AG20443 (cell line): ENCODE data around the gene PEX14.
"Not testable (repeated sequence)": the region's sequence is repeated elsewhere in the genome, so short reads cannot be mapped to it uniquely, and the experiment has no call there.

Experiments
- DNase-seq: peaks from one replicate; pipeline ENCODE4 v3.0.0; 2012; ENCODE audit warnings: low spot score, mixed read lengths

PEX14 gene

DNA sequence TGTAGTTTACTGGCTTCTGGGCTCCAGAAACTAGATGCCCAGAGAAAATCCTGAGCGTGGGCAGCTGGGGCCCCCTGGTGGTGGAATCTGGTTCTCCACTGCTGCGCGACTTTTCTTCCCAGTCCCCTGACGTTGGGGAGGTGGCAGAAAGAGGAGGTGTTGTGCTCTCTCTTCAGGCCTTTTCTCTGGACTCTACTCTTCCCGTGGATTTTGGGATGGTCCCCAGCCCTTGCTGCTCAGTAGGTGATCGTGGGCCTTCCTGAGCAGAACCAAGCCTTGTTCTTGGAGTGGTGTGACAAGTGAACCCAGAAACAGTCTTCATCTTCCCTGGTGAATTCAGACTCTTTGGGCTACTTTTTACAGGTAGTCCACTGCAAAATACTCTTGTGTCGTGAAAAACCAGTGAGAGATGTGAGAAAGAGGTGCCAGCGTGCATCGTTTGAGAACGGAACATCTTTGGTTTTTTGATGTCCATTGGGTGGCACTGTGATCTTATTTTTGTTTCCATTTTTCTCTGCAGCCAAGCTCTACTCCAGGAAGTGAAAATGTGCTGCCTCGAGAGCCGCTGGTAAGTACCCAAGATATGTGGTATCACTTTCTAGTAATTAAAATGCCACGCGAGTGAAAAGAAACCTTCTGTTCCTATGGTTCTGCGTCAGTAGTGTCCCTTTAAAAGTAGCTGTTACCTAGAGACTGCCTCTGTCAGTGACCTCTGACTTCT, 20.2 kb downstream of the PEX14 start:
- peak; percentile 90 for DNase-seq

DNA sequence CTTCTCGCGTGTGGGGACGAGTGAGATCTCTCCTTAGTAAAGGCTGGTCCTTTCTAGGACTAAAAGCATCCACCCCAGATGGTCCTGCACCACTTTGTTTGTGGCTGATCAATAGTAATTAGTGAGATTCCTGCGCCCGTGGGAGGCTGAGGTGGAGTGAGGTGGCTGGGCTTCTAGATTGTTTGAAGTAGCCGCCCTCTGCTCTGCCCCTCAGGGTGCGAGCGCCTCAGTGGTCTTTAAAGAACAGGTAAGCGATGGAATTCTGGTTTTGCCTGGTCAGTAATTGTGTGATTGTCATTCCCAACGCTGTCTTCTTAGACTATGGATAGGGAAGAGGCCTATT, 20.7 kb downstream of the PEX14 start:
- no peak for DNase-seq

DNA sequence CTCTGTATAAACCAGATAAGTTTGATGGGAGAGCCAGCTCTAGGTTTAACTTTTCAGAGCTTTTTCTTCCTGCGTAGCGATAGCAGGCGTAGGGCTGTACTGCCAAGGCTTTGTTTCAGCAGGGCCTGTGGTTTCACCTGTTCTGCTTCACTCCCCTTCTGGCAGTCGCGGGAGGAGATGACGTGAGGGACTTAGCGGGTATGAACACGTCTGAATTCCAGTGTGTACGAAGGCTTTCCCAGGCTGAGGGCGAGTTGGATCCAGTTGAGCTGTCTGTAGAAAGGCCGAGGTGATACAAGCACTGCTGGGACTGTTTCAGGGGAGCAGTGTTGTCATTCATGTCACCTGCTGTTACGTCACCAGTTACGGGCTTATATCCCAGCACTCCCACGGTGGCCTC, 21.2 kb downstream of the PEX14 start:
- DNase-seq = no peak

DNA sequence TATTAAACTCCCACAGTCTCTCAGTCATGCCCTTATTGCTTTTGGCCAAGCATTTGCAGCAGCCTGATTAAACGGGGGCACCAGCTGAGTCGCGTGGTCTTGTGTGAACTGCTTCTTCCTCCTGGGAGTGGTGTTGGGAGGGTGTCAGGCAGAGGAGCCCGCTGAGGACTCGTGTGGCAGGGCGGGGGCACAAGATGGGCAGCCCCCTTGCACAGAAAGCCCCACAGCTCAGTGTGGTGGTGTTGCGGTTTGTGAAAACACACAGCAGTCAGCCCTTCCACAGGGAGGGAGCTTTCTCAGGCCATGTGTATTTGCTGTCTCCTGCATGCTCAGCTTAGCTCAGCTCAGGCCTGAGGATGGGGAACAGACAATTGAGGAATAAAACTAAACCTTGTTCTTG, 22.4 kb downstream of the PEX14 start:
- DNase-seq = no peak

DNA sequence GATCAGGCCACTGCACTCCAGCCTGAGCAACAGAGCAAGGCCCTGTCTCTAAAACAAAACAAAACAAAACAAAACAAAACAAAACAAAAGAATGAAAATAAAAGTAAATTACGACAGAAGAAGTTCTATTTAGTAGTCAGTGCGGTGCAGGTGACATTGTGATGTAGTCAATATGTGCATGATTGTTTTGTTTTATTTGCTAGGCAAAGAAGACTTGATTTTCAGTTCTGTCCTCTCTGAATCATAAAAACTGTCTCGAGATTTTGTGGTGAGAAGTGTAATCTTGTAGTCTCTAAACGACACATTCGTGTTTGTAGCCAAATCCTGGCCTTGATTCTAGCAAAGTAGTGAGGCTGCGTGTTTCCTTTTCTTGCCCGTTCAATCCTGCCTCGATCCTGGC, 23.5 kb downstream of the PEX14 start:
- DNase-seq = no peak

DNA sequence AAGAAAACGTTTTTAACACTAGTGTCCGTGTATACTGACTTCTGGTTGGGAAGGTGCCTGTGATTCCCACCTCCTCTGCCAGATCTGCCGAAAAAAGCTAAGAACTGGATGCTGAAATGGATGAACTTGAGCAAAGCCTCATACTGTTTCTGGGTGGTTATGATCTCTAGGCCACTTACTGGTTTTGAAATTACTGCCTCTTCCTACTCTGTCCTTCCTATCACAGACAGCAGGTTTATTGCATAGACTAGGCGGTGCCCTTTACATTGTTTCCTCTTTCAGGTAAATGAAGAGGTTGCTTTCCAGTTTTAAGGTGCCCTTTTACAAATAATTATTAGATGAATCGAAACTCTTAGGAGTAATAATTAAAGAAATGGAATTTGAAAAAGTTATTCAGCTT, 27.5 kb downstream of the PEX14 start:
- no peak for DNase-seq

DNA sequence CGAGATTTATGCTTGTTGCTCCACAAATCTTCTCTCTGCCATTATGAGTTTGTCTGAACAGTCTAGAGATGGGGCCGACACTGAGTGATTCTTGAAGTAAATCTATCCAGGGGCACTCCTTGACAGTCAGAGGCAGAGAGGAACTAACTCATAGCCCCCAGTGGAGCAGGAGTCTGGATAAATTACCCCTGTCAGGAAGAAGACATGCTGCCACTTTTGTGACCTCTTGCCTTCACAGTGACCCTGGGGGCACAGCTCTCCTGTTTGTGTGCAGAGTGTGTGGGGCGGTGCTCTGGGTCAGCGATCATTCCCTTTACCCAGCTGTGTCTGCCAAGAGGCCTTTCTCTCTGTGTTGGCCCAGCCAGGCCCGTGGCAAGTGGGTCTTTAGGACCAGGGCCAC, 29.5 kb downstream of the PEX14 start:
- no peak for DNase-seq

DNA sequence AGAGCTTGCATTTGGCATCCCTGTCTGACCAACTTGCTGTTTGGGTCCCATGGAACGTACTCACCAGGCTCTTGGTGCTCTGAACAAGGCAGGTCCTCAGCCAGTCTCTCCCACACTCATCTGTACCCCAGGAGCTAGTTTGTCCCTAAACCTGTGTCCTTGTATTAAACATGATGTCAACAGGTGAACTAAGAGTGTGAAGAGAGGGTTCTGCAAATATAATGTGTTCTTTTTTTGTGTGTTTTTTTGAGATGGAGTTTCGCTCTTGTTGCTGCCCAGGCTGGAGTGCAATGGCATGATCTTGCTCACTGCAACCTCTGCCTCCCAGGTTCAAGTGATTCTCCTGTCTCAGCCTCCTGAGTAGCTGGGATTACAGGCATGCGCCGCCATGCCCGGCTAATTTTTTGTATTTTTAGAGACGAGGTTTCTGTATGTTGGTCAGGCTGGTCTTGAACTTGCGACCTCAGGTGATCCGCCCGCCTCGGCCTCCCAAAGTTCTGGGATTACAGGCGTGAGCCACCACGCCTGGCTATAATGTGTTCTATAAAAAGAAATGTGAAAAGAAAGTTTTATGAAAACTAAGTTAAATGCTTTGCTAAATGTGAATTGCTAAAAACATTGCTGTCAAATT, 31.4 kb downstream of the PEX14 start:
- not testable (repeated sequence) for DNase-seq

DNA sequence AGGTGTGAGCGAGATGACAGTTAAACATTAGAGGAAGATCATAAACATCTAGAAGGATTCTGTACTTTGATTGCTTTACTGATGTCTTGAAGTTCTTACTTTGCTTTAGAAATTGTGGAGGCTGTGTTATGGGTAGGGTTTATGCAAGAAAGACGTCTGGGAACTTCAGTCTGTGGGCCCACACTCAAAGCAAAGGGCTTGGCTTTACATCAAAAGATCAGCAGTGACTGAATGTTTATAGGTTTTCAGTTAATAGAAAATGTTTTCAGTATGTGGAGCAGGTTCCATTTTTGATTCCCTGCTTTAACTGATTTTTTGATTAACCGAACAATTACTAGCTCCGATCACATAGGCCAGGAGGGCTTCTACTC, 31.9 kb downstream of the PEX14 start:
- DNase-seq = no peak

DNA sequence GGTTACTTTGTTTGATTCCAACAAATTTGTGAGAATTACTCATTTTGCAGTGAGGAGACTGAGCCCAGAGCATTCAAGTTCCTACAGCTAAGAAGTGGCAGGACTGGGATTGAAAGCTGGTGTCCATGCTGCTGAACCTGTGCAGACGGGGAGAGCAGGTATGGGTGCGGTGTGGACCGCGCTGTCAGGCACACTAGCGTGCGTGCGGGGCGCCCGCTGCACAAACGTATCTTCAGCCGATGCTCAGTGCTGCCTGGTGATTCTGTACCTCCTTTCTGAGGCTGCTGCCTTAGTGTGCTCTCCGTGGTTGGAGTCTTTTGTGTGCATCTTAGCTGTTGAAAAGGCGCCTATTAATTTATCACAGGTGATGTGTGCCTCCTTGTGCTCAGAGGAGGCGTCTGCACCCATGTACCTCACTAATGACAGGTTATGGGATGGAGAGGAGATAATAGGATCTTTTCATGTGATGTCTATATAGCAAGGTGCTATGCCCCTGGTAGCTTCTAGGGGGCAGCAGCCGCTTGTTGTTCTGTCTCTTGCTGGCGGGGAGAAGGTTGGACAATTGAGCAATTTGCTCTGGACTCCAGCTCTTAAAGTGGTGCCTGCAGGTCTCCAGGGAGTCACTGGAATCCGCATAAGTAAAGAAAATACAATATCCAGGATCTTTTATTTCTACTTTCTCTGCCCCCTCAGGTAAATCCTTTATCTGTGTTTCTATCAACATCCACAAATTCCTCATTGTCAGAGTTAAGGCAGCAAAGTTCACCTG, 32.5 kb downstream of the PEX14 start:
- DNase-seq = peak; percentile 90

DNA sequence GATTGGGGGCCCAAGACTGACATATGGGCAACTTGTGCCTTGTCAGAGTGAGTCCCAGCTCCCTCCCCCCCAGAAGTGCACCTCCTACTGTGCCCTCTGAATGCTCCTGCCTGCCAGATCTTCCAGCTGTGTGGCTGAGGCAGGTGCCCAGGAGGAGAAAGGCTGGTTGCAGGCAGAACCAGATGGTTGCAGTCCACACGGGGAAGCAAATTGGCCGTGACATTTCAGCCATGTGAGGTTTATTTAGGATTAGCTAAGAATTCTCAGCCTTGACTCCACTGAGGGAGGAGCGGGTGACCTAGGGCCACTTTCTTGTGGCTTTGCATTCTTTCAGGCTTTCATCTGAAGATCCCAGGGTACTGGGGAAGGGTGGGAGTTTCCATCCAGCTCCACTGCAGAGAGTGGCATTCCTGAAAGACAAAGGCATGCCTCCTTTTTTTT, 33.8 kb downstream of the PEX14 start:
- no peak for DNase-seq

DNA sequence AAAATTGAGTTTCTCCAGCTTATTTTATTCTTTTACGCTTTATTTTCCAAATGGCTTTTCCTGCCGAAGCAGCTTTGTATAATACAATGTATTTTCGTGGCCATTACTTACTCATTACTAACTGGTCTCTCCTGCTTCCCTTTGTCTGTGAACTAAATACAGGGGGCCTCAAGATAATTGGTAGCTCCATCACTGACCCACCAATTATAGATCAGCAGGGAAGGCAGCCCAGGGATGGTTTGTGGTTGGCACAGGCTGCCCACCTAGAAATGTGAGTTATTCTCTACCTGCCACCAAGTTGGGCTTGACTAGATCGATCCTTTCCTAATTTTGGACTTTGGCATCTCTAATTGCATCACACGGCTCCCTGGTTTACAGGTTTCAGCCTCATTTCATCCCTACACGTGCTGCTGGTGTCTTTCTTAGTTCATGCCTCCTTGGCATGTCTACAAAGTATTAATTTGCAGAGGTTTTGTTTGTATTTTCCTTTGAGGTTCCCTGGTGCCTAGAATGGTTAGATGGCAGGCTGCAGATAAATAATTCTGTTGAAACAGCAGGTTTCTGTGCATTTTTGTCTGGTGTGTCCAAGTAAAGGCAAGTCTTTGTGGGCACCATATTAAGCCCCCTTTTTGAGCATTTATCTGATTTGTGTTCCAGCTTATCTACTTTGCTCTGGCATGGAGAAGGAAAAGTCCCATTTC, 35.2 kb downstream of the PEX14 start:
- DNase-seq = no peak

DNA sequence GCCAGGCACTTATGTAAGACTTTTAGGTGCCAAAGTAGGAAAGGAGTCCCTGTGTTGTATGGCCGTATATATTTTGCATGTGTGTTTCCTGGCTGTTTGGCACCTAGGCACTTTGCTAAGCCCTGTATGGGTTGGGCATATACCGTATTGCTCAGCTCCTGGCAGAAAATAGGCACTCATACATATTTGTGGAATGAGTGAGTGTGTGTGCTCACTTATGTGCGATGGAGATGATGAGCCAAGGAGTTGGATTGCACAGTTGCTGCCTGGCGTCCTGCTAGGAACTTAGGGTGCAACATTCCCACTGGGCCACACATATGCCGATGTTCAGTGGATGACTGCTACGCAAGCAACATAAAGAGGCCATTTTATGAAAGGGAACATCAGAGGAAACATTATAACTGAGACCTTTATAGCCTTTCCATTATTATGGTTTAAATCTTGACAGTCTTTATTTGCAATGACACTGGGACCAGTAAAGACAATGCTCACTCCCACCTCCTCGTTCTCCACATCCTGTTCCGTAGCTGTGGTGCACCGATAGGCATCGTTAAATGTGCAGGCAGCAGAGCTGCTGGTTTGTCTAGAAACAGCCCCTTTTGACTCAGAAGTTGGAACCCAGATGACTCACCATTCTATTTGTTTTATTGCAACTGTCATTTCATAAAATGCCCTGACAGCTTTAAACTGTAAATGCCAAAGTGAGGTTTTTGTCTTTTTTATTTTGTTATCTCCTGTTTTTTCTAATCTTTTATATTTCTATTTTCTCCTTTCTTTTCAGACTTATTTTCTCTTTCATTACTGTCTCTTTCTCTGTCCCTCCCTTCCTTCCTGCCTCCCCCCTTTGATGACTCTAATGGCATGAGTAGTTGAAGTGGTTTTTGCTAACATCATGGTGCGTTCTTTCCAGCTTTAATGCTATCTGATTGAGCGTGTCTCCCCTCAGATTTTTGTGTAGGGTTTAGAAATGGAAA, 36.1 kb downstream of the PEX14 start:
- peak; percentile 80 for DNase-seq

DNA sequence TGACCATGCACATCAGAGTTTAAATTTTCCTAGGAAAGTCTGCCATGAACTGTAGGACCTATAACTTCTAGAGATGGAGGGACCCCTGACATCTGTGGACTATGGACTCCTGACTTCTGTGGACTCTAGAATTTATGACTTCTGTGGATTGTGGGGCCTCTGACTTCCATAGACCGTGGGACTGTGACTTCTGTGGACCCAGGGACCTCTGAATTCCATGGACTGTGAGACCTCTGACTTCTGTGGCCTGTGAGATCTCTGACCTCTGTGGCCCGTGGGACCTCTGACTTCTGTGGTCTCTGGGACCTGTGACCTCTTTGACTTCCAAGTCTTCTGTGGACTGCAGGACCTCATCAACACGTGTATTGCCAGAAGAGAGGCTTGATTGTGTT, 36.7 kb downstream of the PEX14 start:
- no peak for DNase-seq

DNA sequence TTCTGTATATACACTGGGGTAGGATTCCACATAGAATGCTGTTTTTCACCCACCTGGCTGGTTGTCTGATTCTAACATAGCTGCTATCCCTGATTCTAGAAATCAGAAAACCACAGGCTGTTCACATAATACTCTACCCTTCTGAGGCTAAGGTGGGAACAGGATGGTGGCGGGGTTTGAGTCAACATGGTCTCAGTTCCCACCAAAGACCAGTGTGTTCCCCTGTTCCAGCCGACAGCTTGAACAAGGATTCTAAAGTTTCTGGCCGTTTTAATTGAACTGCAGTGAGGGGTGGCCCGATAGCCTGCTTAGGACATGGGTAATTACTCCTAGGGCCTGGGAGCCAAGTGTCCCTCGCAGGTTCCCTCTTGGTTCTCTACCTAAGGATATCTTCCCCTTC, 38.4 kb downstream of the PEX14 start:
- DNase-seq = no peak

DNA sequence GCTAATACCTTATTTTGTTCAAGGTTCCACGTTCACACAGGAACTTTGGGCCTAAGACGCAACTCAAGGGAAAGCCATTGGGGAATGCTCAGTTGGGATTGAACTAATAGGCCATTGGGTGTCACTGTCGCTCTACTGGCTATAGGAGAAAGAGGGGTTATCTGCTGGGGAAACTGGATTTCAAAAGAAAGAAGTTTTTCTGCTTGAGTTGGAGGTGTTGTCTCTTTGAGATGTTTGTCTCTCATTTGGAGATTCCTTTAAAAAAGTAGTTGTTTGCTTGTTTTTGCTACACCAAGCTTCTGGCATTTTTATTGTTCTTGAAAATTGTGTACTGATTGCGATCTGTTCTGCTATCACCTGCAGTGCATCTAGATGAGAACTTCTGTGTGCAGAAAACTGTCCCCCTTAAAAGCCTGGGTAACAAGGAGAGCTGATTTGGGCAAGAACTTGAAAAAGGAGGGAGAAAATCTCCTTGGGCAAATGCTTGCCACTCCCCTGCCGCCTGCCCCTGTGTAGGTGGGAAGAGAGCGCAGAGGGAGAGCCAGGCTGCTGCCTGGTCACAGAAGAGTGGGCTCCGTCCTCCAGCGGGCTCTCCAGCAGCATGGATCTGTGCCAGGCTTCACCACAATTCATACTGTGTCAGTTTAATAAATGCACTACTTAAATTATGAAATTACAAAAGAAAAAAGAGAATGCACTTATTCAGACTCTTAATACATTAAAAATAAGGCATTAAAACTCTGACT, 39.9 kb downstream of the PEX14 start:
- peak; percentile 45 for DNase-seq

DNA sequence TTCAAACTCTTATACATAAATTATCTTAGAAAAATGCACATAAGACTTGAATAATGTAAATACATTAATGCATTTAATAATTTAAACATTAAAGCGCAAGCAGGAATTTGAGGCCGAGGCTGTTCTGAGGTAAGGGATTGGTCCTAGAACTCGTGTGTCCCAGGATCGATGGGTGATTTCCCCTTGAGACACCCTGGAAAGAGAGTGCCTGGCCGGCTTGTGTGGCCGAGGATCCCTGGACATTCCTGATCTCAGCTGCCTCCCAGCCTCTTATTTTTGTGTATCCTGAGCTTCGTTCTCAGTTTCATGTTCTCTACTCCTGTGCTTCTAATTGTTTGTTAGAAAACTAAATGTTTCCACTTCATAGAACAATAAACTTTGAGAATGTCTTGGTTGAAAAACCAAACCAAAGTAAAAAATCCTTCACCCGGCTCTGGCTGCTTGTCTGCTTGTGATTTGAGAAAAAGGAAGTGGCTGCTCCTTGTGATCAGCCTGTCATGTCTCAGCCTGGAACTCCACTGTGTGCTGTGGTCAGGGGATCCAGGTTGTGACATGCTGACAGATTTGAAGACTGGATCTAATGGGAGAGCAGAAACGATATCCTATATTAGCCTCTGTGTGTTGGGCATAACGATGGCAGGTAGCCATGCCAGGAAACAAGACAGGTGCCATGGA, 40.7 kb downstream of the PEX14 start:
- DNase-seq = no peak

DNA sequence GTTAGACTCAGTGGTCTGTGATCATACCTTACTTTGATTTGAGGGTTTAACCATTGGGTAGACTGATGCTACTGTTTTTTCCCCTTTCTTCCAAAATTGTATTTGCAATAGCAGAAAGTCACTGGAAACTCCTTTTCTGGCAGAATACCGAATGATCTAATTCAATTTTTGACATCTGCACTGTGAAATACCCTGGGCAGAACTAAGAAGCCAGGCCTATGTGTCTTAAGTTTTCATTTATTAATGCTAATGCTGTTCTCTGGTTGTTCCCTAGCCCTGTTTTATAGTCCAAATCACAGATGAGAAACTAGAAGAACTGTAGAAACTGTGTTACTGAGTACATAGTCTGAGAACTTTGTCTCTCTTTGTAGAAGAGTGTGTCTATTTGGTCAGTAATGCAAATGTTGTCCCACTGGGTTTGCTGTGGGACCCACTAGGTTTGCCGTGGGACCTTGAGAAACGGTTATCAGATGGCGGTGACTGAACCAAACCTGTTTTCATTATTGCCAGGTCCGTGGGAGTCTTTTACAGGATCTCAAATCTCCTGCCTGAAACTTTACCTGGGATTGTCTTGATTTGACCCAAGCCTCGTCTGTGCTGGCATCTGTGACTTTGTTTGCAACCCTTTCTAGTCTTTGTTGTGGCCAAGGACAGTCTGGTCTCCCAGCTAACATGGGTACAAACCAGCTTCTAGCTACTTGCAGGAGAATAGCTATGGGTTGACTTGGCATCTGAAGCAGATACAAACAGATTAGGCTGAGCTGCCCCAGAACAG, 41.4 kb downstream of the PEX14 start:
- no peak for DNase-seq

DNA sequence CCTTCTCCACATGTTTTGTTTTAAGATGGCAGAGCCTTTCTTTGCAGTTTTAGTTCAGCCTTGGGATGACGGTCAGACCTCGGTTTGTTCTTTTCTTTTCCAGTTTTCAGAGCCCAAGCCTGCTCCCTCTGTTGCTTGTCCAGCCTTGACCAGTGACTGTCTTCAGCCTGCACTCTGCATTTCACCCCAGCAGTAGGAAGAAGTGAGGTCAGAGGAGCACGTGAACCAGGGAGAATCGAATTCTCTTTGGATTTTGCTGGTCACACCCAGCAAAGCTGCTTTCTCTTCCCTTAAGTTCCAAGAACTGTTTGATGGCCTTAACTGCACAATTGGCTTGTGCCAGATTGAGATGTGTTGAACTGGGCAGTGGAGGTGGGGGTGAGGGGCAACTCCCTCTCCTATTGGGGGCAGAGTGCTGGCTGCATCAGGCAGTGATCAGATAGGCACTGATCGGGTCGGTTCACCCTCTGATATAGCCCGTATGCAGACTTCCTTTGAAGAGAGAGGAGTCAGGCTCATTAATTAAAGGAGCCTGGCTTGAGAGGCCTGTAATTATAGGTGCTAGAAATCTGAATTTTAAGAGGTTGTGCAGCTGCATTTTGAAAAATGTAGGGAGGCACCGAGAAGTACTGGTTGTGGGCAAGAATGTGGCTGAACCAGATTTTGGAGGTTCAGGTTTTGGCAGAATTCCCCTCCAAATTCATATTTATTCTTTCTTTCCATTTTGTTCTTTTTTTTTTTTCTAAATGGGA, 42.4 kb downstream of the PEX14 start:
- no peak for DNase-seq
